ENCODE measurements around the gene TERT.

The TERT gene

GRCh38 chr5:1219098-1219767 is 75.6 kb downstream of the TERT start:
- no peak for DNase-seq (ENCODE audit: low read depth)

- DNase-seq (ENCODE audit: low read depth), result no peak
Observed at GRCh38 chr5:1218351-1219080, 76.4 kb downstream of the TERT start.

GRCh38 chr5:1217596-1218206 is 77.2 kb downstream of the TERT start:
- no peak for DNase-seq (ENCODE audit: low read depth)

GRCh38 chr5:1216918-1217295 is 78.0 kb downstream of the TERT start:
- DNase-seq (ENCODE audit: low read depth), result no peak

GRCh38 chr5:1216211-1216917 is 78.5 kb downstream of the TERT start:
- DNase-seq (ENCODE audit: low read depth), result no peak

- no peak for DNase-seq (ENCODE audit: low read depth)
Observed at GRCh38 chr5:1215320-1216096, 79.4 kb downstream of the TERT start.

GRCh38 chr5:1214936-1215220 is 80.0 kb downstream of the TERT start:
- no peak for DNase-seq (ENCODE audit: low read depth)

GRCh38 chr5:1214163-1214935 is 80.5 kb downstream of the TERT start:
- no peak for DNase-seq (ENCODE audit: low read depth)

GRCh38 chr5:1213508-1214162 is 81.2 kb downstream of the TERT start:
- DNase-seq (ENCODE audit: low read depth), result no peak

GRCh38 chr5:1212881-1213280 is 82.0 kb downstream of the TERT start:
- DNase-seq (ENCODE audit: low read depth), result no peak

- no peak for DNase-seq (ENCODE audit: low read depth)
Observed at GRCh38 chr5:1212271-1212670, 82.6 kb downstream of the TERT start.

- DNase-seq (ENCODE audit: low read depth), result no peak
Observed at GRCh38 chr5:1211701-1212100, 83.2 kb downstream of the TERT start.

- DNase-seq (ENCODE audit: low read depth), result no peak
Observed at GRCh38 chr5:1210832-1211251, 84.0 kb downstream of the TERT start.

- no peak for DNase-seq (ENCODE audit: low read depth)
Observed at GRCh38 chr5:1209896-1210776, 84.7 kb downstream of the TERT start.

- DNase-seq (ENCODE audit: low read depth), result no peak
Observed at GRCh38 chr5:1209489-1209852, 85.4 kb downstream of the TERT start.

- no peak for DNase-seq (ENCODE audit: low read depth)
Observed at GRCh38 chr5:1208743-1209488, 86.0 kb downstream of the TERT start.

GRCh38 chr5:1208221-1208742 is 86.6 kb downstream of the TERT start:
- no peak for DNase-seq (ENCODE audit: low read depth)

GRCh38 chr5:1207555-1207954 is 87.3 kb downstream of the TERT start:
- DNase-seq (ENCODE audit: low read depth), result no peak

Data from stimulated activated CD4-positive, alpha-beta T cell treated with anti-CD3 and anti-CD28 coated beads, Interleukin-2, amount 100 ng/mL, for 4 hours (primary cell).